Endothelial cell of umbilical vein (primary cell): ENCODE measurements around the gene SAMD10. TPM values are rescaled to one million over a fixed set of nuclear protein-coding genes. Genes with fewer than 3 reads are reported as not detected.
A peak's percentile ranks its signal among the peaks of the same experiment; 100 is the strongest.

ENCODE experiments used
- BruUV-seq: library from RNA; stranded (reverse); fragments of 400-500 nt; replicated peaks from 2 replicates; lab custom pipeline; 2021; lab: Mats Ljungman, UMichigan
- CTCF ChIA-PET: fragments of 300-600, 350-600 bp; sonication (Branson Sonifier 250); formaldehyde crosslinking; loops from one replicate; lab custom pipeline; 2021; ENCODE audit warnings: antibody characterized with exemption, inconsistent platforms; lab: Charles Lee
- POLR2A ChIA-PET: fragments of 300-600, 350-600 bp; sonication (Branson Sonifier 250); formaldehyde crosslinking; loops from one replicate; lab custom pipeline; 2021; ENCODE audit warnings: antibody characterized with exemption, inconsistent platforms; lab: Charles Lee
- DNase-seq: peaks from one replicate; pipeline ENCODE4 v3.0.0-alpha.2; 2011; ENCODE audit warnings: low read depth, low spot score
- FAIRE-seq: peaks from 2 replicates; lab custom pipeline; 2011; peaks lifted over from hg19 to GRCh38; lab: Jason Lieb, UNC
- H2AFZ ChIP-seq: 2 replicates; pipeline ENCODE4 v1.6.0; 2012; ENCODE audit warnings: low read depth, low read length, control low read depth, inconsistent platforms
- H3K27ac ChIP-seq: 2 replicates; pipeline ENCODE4 v1.5.1; 2011; ENCODE audit warnings: low read depth, mild to moderate bottlenecking, control low read depth, low read length, moderate library complexity; ENCODE audit not compliant: insufficient read depth
- H3K27me3 ChIP-seq, 2 experiments: 2 replicates each; pipeline versions ENCODE4 v1.6.0 to v1.6.1; 2011; ENCODE audit warnings: low read length in 2 of 2, mixed read lengths in 1 of 2; ENCODE audit not compliant: control insufficient read depth in 2 of 2, insufficient read depth in 2 of 2
- H3K36me3 ChIP-seq, 2 experiments: 2 replicates in 1 of 2; 3 replicates in 1 of 2; pipeline ENCODE4 v1.5.1; 2011; ENCODE audit warnings: low read length in 2 of 2, mild to moderate bottlenecking in 1 of 2, moderate library complexity in 1 of 2; ENCODE audit not compliant: control insufficient read depth in 2 of 2, insufficient read depth in 2 of 2; ENCODE audit errors: extremely low read depth in 1 of 2
- H3K4me1 ChIP-seq: 3 replicates; pipeline ENCODE4 v1.5.1; 2011; ENCODE audit warnings: mild to moderate bottlenecking, low read length; ENCODE audit not compliant: control insufficient read depth, insufficient read depth; ENCODE audit errors: extremely low read depth
- H3K4me2 ChIP-seq: 2 replicates; pipeline ENCODE4 v1.6.1; 2011; ENCODE audit warnings: low read length, control low read depth, mixed read lengths; ENCODE audit not compliant: insufficient read depth
- H3K4me3 ChIP-seq, 3 experiments: fragments of 200-600 bp in 1 of 3; sonication (generic), shearing (Covaris generic) in 1 of 3; replicated peaks in 1 of 3; 2 replicates each; pipeline ENCODE4 v1.5.1; 2011 to 2016; ENCODE audit warnings: control low read depth in 3 of 3, low read length in 3 of 3, mild to moderate bottlenecking in 2 of 3, inconsistent platforms in 1 of 3, low read depth in 1 of 3, moderate library complexity in 1 of 3; ENCODE audit not compliant: insufficient read depth in 1 of 3
- H3K79me2 ChIP-seq: 2 replicates; pipeline ENCODE4 v1.6.0; 2012; ENCODE audit warnings: low read length, inconsistent platforms; ENCODE audit not compliant: control insufficient read depth, insufficient read depth
- H3K9ac ChIP-seq: replicated peaks from 2 replicates; pipeline ENCODE3; 2011; ENCODE audit warnings: low read length, control low read depth; ENCODE audit not compliant: insufficient read depth; ENCODE audit errors: extremely low read depth
- H3K9me1 ChIP-seq: replicated peaks from 3 replicates; pipeline ENCODE4 v1.6.0; 2011; ENCODE audit warnings: mild to moderate bottlenecking, low read length; ENCODE audit not compliant: control insufficient read depth, insufficient read depth; ENCODE audit errors: extremely low read depth
- H3K9me3 ChIP-seq: replicated peaks from 2 replicates; pipeline ENCODE4 v1.5.1; 2012; ENCODE audit warnings: low read length, inconsistent platforms; ENCODE audit not compliant: control insufficient read depth, insufficient read depth
- H4K20me1 ChIP-seq: replicated peaks from 2 replicates; pipeline ENCODE3; 2011; ENCODE audit warnings: mild to moderate bottlenecking, low read length; ENCODE audit not compliant: control insufficient read depth, insufficient read depth; ENCODE audit errors: extremely low read depth
- EZH2 ChIP-seq: IDR thresholded peaks from 2 replicates; pipeline ENCODE4 v1.6.1; 2012; ENCODE audit warnings: borderline replicate concordance, low read depth, mild to moderate bottlenecking, moderate library complexity, low read length, inconsistent platforms; ENCODE audit not compliant: severe bottlenecking
- FOS ChIP-seq: IDR thresholded peaks from 2 replicates; pipeline ENCODE4 v1.6.1; 2011; ENCODE audit warnings: mild to moderate bottlenecking, low read length, moderate library complexity, borderline replicate concordance; ENCODE audit not compliant: insufficient read depth
- GATA2 ChIP-seq: IDR thresholded peaks from 2 replicates; pipeline ENCODE4 v1.7.0; 2011; ENCODE audit warnings: low read depth, mild to moderate bottlenecking, moderate library complexity, mixed read lengths, low read length; ENCODE audit not compliant: insufficient read length, insufficient read depth
- JUN ChIP-seq: IDR thresholded peaks from 2 replicates; pipeline ENCODE4 v1.6.1; 2011; ENCODE audit warnings: borderline replicate concordance, low read depth; ENCODE audit not compliant: insufficient read length, insufficient read depth
- MYC ChIP-seq: IDR thresholded peaks from one replicate; pipeline ENCODE4 v1.6.1; 2011; ENCODE audit warnings: mild to moderate bottlenecking, low read depth, low read length
- POLR2A ChIP-seq: IDR thresholded peaks from 2 replicates; pipeline ENCODE4 v1.6.1; 2012; ENCODE audit warnings: low read depth, mild to moderate bottlenecking, control low read depth, low read length
- POLR2AphosphoS5 ChIP-seq: IDR thresholded peaks from 2 replicates; pipeline ENCODE4 v1.6.1; 2012; ENCODE audit warnings: low read depth, mild to moderate bottlenecking, control low read depth, low read length, moderate library complexity; ENCODE audit not compliant: insufficient read depth
- dilution Hi-C: fragments of 300-500 bp; cut with MboI; formaldehyde crosslinking; loops from one replicate; pipeline ENCODE4 v1.15.0; 2019; ENCODE audit warnings: low sequenced_read_pairs; ENCODE audit not compliant: extremely low pct_ligation_motif_present
- intact Hi-C: fragments of 100-400 bp; cut with micrococcal nuclease; formaldehyde crosslinking; loops from one replicate; pipeline ENCODE4 v1.10.0; 2022
- polyA plus RNA-seq, 4 experiments: library from polyadenylated mRNA; depleted of rRNA in 3 of 4; stranded (reverse) in 3 of 4; unstranded in 1 of 4; fragments of >200 nt; gene quantifications; 2 replicates each; pipeline versions ENCODE4 v1.2.1 to v1.2.3, GENCODE V29; 2011 to 2012; ENCODE audit warnings: missing spikeins in 1 of 4
- total RNA-seq: library from RNA; stranded (reverse); gene quantifications from 2 replicates; pipeline ENCODE4 v1.2.3, GENCODE V29; 2021
- TF ChIP-seq, protein P1 (sequence below), 2 donors: IDR thresholded peaks; 1 replicate in 1 of 2; 2 replicates in 1 of 2; pipeline ENCODE4 v1.5.1; 2011; ENCODE audit warnings: low read length in 2 of 2, mild to moderate bottlenecking in 2 of 2, moderate library complexity in 2 of 2, control low read depth in 1 of 2, inconsistent platforms in 1 of 2, low read depth in 1 of 2; ENCODE audit not compliant: insufficient read depth in 1 of 2; ENCODE audit errors: extremely low read depth in 1 of 2
- TF ChIP-seq, protein P2 (sequence below): IDR thresholded peaks from 2 replicates; pipeline ENCODE4 v1.6.1; 2011; ENCODE audit not compliant: insufficient read depth, insufficient read length

SAMD10 gene
- total and polyA plus RNA-seq, 2 donors (not counting 3 experiments of a cell fraction or from before 2014, with no cell fraction given): 4.7 to 5.3 TPM

DNA sequence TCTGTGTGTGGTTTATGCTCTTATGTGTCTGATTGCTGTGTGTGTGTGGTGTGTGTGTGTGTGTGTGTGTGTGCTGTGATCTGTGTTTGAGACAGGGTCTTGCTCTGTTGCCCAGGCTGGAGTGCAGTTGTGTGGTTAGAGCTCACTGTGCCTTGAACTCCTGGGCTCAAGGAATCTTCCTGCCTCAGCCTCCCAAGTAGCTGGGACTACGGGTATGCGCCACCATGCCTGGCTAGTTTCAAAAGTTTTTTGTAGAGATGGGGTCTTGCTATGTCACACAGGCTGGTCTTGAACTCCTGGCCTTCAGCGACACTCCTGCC lies 6.3 kb downstream of the SAMD10 start:
- Histone ChIP-seq H3K4me3 (no peak overlapping the region), H2AFZ (no peak overlapping the region), H3K79me2 (peaks cover 7% of the 10 kb centered on the region), H3K9ac (no peak overlapping the region), H3K27ac (peak overlapping the region; percentile 3), H3K4me2 (no peak overlapping the region), H3K9me3 (no peaks in the 10 kb centered on the region), H3K4me1 (peaks cover 23% of the 10 kb centered on the region), H3K27me3 (no peaks in the 10 kb centered on the region), H3K36me3 (no peaks in the 10 kb centered on the region), H3K9me1 (no peaks in the 10 kb centered on the region), H4K20me1 (no peaks in the 10 kb centered on the region)
- DNase-seq: no peak
- intact Hi-C loops: loop anchor here (2.0 kb wide), 3 partner anchors 82 to 186 kb away; partner anchors contain the start of gene TPD52L2
- dilution Hi-C loops: no loop called here
- TF ChIP-seq GATA2 (no peak), EZH2 (no peak), POLR2AphosphoS5 (no peak), JUN (no peak), POLR2A (no peak), FOS (no peak), MYC (no peak)
- TF ChIP-seq, protein P1, sequence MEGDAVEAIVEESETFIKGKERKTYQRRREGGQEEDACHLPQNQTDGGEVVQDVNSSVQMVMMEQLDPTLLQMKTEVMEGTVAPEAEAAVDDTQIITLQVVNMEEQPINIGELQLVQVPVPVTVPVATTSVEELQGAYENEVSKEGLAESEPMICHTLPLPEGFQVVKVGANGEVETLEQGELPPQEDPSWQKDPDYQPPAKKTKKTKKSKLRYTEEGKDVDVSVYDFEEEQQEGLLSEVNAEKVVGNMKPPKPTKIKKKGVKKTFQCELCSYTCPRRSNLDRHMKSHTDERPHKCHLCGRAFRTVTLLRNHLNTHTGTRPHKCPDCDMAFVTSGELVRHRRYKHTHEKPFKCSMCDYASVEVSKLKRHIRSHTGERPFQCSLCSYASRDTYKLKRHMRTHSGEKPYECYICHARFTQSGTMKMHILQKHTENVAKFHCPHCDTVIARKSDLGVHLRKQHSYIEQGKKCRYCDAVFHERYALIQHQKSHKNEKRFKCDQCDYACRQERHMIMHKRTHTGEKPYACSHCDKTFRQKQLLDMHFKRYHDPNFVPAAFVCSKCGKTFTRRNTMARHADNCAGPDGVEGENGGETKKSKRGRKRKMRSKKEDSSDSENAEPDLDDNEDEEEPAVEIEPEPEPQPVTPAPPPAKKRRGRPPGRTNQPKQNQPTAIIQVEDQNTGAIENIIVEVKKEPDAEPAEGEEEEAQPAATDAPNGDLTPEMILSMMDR (IDR thresholded peaks at IDR 0.05; ENCODE audit: extremely low read depth in 1 of 2, insufficient read depth in 1 of 2, low read depth in 1 of 2, low read length in 2 of 2): no peak
- TF ChIP-seq, protein P2, sequence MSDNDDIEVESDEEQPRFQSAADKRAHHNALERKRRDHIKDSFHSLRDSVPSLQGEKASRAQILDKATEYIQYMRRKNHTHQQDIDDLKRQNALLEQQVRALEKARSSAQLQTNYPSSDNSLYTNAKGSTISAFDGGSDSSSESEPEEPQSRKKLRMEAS: no peak
- FAIRE-seq: no peak
- ChIA-PET CTCF (interaction anchor here (0.9 to 3.3 kb wide), 23 partner anchors 7 to 476 kb away, joined by 3 to 89 read pairs (median 5); partner anchors contain the start of genes DNAJC5 and PTK6), POLR2A (interaction anchor here (1.3 to 1.8 kb wide), 2 partner anchors 108 to 435 kb away, joined by 3 to 9 read pairs; partner anchors contain the start of gene TPD52L2)
- BruUV-seq: no TSS peak
